Fibroblast of mammary gland (primary cell): ENCODE data around the gene ZNF205.
A peak's percentile ranks its signal among the peaks of the same experiment; 100 is the strongest.
"Not testable (repeated sequence)": the region's sequence is repeated elsewhere in the genome, so short reads cannot be mapped to it uniquely, and the experiment has no call there.

Source experiments
- DNase-seq: peaks from one replicate; pipeline ENCODE4 v3.0.0-alpha.2; 2010; ENCODE audit warnings: low read depth
- H3K4me3 ChIP-seq: 2 replicates; pipeline ENCODE4 v1.5.1; 2011; ENCODE audit warnings: low read depth, mild to moderate bottlenecking, low read length, moderate library complexity; ENCODE audit not compliant: control insufficient read depth
- TF ChIP-seq, protein P1 (sequence below): conservative IDR thresholded peaks from 2 replicates; pipeline ENCODE4 v1.5.1; 2011; ENCODE audit warnings: low read depth, low read length, inconsistent platforms; ENCODE audit not compliant: control insufficient read depth, insufficient read depth

Gene ZNF205

DNA sequence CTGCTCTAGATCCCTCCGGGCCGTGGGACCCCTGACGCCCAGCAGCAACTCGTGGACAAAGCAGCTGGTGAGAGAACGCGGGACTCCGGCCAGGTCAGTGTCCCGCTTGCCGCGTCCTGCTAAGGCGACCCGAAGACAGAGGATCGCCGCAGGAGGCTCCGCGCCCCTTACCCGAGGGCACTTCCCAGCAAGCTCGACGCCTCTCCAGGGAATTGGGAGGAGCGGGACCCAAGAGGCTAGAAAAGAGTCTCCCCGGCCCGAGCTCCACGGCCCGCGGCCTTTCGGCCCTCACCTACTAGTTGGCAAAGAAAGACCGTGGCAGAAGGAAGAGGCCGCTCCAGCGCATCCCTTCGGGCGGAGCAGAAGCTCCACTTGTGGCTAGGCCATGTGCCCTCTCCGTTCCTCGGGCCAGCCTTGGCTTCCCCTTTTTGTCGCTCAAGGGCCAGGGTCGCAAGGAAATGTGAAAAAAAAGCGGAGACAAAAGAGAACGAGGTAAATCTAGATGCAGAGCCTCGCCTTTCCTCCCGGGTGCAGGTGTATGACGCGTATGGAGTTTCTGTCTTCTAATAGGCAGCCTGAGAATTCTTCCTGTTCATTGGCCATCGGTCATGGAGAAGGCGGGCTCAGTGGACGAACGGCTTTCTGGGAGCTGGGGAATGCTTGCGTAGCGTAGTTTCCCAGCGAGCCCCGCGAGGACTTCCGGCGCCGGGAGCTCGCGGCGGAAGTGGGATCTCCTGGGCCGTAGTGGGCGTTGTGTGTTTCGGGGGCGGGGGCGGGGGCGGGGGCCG, 22.1 kb downstream of the ZNF205 start, which contains the start of gene ZNF213:
ZNF213 (plus strand) TSS at position 692 of the 788 bp plus-strand sequence. CDS start 2,252 bp downstream, outside the sequence.
- TF ChIP-seq, protein P1, sequence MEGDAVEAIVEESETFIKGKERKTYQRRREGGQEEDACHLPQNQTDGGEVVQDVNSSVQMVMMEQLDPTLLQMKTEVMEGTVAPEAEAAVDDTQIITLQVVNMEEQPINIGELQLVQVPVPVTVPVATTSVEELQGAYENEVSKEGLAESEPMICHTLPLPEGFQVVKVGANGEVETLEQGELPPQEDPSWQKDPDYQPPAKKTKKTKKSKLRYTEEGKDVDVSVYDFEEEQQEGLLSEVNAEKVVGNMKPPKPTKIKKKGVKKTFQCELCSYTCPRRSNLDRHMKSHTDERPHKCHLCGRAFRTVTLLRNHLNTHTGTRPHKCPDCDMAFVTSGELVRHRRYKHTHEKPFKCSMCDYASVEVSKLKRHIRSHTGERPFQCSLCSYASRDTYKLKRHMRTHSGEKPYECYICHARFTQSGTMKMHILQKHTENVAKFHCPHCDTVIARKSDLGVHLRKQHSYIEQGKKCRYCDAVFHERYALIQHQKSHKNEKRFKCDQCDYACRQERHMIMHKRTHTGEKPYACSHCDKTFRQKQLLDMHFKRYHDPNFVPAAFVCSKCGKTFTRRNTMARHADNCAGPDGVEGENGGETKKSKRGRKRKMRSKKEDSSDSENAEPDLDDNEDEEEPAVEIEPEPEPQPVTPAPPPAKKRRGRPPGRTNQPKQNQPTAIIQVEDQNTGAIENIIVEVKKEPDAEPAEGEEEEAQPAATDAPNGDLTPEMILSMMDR = no peak
- DNase-seq = peak; percentile 97
- peak within 1 kb of the TSS; percentile 99 for H3K4me3 ChIP-seq

DNA sequence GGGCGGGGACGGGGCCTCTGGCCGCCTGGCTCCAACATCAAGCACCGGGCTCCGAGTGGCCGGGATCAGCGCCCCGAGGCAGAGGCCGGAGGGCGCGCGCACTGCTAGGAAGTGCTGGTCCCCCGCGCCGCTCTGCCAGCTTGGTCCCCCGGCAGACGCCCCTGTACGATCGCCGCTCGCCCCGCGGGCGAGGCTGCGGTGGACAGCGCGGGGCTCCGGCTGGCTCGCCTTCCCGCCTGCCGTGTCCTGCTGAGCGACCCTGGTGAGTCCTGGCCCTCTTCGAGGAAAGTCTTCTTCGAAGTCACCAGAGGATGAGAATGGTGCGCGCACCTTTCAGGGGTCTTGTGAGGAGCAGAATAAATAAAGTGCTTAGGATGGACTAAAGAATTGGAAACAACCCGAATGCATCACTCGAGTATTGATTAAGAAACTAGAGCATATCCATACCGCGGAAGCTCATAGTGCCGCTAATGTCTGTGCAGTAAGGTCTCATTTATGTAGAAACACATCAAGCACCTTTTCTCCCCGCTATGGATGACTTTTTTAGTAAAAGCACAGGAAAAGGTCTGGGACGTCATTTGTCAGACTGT, 22.8 kb downstream of the ZNF205 start:
- DNase-seq = no peak
- TF ChIP-seq, protein P1 = no peak
- H3K4me3 ChIP-seq = peak overlapping the region; percentile 82

DNA sequence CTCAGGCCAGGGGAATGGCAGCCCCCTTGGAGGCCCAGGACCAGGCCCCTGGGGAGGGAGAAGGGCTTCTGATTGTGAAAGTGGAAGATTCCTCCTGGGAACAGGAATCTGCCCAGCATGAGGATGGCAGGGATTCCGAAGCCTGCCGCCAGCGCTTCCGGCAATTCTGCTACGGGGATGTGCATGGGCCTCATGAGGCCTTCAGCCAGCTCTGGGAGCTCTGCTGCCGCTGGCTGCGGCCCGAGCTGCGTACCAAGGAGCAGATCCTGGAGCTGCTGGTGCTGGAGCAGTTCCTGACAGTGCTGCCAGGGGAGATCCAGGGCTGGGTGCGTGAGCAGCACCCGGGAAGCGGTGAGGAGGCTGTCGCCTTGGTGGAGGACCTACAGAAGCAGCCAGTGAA, 24.9 kb downstream of the ZNF205 start:
- no peak for DNase-seq
- no peak overlapping the region for H3K4me3 ChIP-seq
- TF ChIP-seq, protein P1 = no peak

DNA sequence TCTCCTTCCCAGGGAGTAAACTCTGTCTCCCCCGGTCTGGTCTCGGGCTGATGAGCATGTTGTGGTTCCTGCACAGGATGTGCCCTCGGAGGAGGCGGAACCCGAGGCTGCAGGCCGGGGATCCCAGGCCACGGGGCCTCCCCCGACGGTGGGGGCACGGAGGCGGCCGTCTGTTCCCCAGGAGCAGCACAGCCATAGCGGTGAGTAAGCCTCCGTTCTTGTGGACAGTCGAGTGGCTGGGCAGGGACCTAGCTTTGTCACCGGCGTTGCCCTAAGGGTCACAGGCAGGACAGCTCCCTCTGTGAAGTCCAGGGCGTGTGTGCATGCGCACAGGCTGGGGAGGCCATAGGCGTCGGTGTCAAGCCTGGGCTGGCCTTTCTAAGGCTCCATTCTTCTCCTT, 26.0 kb downstream of the ZNF205 start:
- DNase-seq = no peak
- no peak overlapping the region for H3K4me3 ChIP-seq
- TF ChIP-seq, protein P1 = no peak

DNA sequence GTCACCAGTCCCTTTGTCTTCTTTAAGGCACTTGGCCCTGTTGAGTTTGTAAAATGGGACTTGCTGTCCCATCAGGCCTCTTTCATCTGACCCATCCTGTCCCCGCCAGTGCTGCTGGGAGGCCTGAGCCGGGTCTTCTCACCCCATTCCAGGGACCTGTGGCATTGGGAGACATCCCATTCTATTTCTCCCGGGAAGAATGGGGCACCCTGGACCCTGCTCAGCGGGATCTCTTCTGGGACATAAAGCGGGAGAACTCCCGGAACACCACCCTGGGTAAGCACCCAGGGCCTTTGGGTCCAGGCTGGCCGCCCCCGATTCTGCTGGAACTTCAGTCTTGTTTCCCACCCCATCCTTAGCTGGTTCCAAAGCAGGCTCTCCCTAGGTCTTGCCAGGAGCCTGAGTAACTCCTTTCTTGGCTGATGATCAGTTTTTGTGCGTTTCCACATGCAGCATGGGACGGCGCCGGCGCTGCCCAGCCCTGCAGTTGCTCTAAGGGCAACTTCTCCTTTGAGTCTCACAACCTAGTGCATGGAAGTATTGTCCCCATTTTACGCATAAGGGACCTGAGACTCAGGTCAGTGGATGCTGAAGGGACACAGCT, 26.5 kb downstream of the ZNF205 start:
- no peak for DNase-seq
- H3K4me3 ChIP-seq = no peak overlapping the region
- TF ChIP-seq, protein P1 = no peak

DNA sequence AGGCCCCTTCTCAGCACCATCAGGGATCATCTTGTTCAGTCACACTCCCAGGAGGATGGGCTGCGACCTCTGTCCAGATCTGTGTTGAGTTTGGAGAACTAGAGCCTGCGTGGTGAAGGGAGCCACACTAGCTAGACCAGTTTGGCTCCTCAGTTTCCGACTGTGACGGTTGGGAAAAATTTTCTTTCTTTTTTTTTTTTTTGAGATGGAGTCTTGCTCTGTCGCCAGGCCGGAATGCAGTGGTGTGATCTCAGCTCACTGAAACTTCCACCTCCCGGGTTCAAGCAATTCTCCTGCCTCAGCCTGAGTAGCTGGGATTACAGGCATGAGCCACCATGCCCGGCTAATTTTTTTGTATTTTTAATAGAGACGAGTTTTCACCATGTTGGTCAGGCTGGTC, 27.2 kb downstream of the ZNF205 start:
- not testable (repeated sequence) for DNase-seq, H3K4me3 ChIP-seq
